ENCODE measurements around the gene CD9. TPM values are rescaled to one million over a fixed set of nuclear protein-coding genes. Genes with fewer than 3 reads are reported as not detected.

Gene CD9
- total and polyA plus RNA-seq, 8 donors = 25.1 to 108 (median 33.8) TPM

GRCh38 chr12:6284273-6284672 lies 84.1 kb downstream of the CD9 start:
- no peaks in the 10 kb centered on the region for H3K9me3 ChIP-seq
- H3K27me3 ChIP-seq = no peaks in the 10 kb centered on the region
- 74 to 75% methylated on average over 12 of the region's 12 CpGs for WGBS, 2 donors
- no peak for ATAC-seq
- DNase-seq = no peak
- H3K36me3 ChIP-seq = no peaks in the 10 kb centered on the region
- TF ChIP-seq, protein P1, sequence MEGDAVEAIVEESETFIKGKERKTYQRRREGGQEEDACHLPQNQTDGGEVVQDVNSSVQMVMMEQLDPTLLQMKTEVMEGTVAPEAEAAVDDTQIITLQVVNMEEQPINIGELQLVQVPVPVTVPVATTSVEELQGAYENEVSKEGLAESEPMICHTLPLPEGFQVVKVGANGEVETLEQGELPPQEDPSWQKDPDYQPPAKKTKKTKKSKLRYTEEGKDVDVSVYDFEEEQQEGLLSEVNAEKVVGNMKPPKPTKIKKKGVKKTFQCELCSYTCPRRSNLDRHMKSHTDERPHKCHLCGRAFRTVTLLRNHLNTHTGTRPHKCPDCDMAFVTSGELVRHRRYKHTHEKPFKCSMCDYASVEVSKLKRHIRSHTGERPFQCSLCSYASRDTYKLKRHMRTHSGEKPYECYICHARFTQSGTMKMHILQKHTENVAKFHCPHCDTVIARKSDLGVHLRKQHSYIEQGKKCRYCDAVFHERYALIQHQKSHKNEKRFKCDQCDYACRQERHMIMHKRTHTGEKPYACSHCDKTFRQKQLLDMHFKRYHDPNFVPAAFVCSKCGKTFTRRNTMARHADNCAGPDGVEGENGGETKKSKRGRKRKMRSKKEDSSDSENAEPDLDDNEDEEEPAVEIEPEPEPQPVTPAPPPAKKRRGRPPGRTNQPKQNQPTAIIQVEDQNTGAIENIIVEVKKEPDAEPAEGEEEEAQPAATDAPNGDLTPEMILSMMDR (IDR thresholded peaks at IDR 0.05) = no peak
- no peak for FAIRE-seq
- intact Hi-C loops (cut with DNase I) = loop anchor here in 2 of 3 donors (2.0 to 10.0 kb wide), 4 partner anchors 89 to 299 kb away; no protein-coding TSS in a partner anchor
- no peak overlapping the region for H3K27ac ChIP-seq
- no peak overlapping the region for H3K4me3 ChIP-seq
- peaks cover 6 to 10% (median 6%) of the 10 kb centered on the region in 3 donors for H3K4me1 ChIP-seq

DNA sequence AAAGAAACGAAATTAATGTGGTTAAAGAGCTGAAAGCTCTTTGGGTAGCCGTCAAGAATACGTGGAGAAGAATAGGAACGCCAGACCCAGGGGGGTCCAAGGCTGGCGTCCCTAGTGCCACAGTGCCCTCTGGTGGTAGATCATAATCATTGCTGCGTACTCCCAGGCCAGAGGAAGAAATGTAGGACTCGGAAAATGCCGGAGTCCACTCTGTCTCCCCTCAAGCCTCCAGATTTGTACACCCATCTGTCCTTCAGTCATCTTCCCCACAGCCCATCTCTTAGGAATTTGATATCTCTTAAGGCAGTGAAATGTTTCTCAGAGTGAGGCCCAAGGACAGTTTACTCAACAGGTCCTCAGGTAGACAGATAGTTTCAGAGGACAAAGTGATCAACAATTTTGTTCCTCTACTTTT lies 84.9 kb downstream of the CD9 start:
- ATAC-seq = peak; percentile 62 to 91 (median 86)
- Histone ChIP-seq H3K27ac (no peak overlapping the region), H3K4me3 (no peak overlapping the region), H3K9me3 (no peaks in the 10 kb centered on the region), H3K36me3 (no peaks in the 10 kb centered on the region), H3K27me3 (no peaks in the 10 kb centered on the region), H3K4me1 (peaks cover 0 to 2% (median 0%) of the 10 kb centered on the region in 3 donors)
- no peak for FAIRE-seq
- WGBS, 2 donors = 0 to 1% methylated on average over 8 of the region's 8 CpGs
- intact Hi-C loops (cut with DNase I) = loop anchor here in 1 of 3 donors (2.0 to 10.0 kb wide), 2 partner anchors 90 to 300 kb away; no protein-coding TSS in a partner anchor
- TF ChIP-seq, protein P1 (IDR thresholded peaks at IDR 0.05) = peak; percentile 82 to 93 (median 88)
- peak in 3 of 6 donors; percentile 55 to 74 (median 55) for DNase-seq

- intact Hi-C loops (cut with DNase I) = loop anchor here in 1 of 3 donors (2.0 to 10.0 kb wide), 2 partner anchors 91 to 301 kb away; no protein-coding TSS in a partner anchor
- no peak for FAIRE-seq
- WGBS, 2 donors = 13 to 29% methylated on average over 1 of the region's 1 CpG
- no peak for DNase-seq
- TF ChIP-seq, protein P1 (IDR thresholded peaks at IDR 0.05) = no peak
- Histone ChIP-seq H3K27me3 (no peaks in the 10 kb centered on the region), H3K36me3 (no peaks in the 10 kb centered on the region), H3K27ac (no peak overlapping the region), H3K9me3 (no peaks in the 10 kb centered on the region), H3K4me1 (no peaks in the 10 kb centered on the region), H3K4me3 (no peak overlapping the region)
- no peak for ATAC-seq
Observed at GRCh38 chr12:6285532-6286306, 85.5 kb downstream of the CD9 start.

Other genes with a start within 250 kb of the CD9 start
- 10 to 100 TPM; 21.8 to 53.1 (median 32.1) TPM for gene VWF, start 75.7 kb upstream of the CD9 start, total RNA-seq
- 10 to 100 TPM; 15.9 to 25.6 TPM for gene VWF, start 75.7 kb upstream of the CD9 start, polyA plus RNA-seq
- gene PLEKHG6, start 110.3 kb downstream of the CD9 start, total RNA-seq = 10 to 100 TPM in 1 of 6 donors, 1 to 10 TPM in 5; 5.2 to 13.1 (median 7.2) TPM
- gene PLEKHG6, start 110.3 kb downstream of the CD9 start, polyA plus RNA-seq = 10 to 100 TPM; 15.7 to 23.5 TPM
- gene TNFRSF1A, start 141.7 kb downstream of the CD9 start, total RNA-seq = 10 to 100 TPM; 23.5 to 68.1 (median 36.6) TPM
- 10 to 100 TPM; 34.2 to 43.6 TPM for gene TNFRSF1A, start 141.7 kb downstream of the CD9 start, polyA plus RNA-seq
- gene SCNN1A, start 175.2 kb downstream of the CD9 start, total RNA-seq = 10 to 100 TPM; 21.0 to 56.3 (median 37.8) TPM
- gene SCNN1A, start 175.2 kb downstream of the CD9 start, polyA plus RNA-seq = 10 to 100 TPM; 42.7 to 87.8 TPM
- gene LTBR, start 183.8 kb downstream of the CD9 start, total RNA-seq = 10 to 100 TPM; 50.0 to 75.2 (median 61.3) TPM
- 10 to 100 TPM; 74.2 to 82.1 TPM for gene LTBR, start 183.8 kb downstream of the CD9 start, polyA plus RNA-seq
- gene CD27, start 244.6 kb downstream of the CD9 start, total RNA-seq = under 1 TPM in 4 of 6 donors, not detected in 2; 0.21 to 0.81 (median 0.30) TPM
- gene CD27, start 244.6 kb downstream of the CD9 start, polyA plus RNA-seq = under 1 TPM; 0.14 to 0.30 TPM

Data from pancreas (tissue), 10 donors.